Caki2 (cell line): ENCODE data around the gene FAM76B. TPM values are rescaled to one million over a fixed set of nuclear protein-coding genes. Genes with fewer than 3 reads are reported as not detected.
A peak's percentile ranks its signal among the peaks of the same experiment; 100 is the strongest.

Experiments used
- DNase-seq: peaks from one replicate; pipeline ENCODE4 v3.0.0-alpha.2; 2015; ENCODE audit warnings: low read depth
- in situ Hi-C: cut with HindIII; loops from 2 replicates; pipeline ENCODE4 v1.10.0; 2016; ENCODE audit warnings: low sequenced_read_pairs, low pct_unique_long_range_greater_than_20kb, mixed read lengths
- total RNA-seq: library from RNA; depleted of rRNA; stranded (reverse); fragments of >200 nt; shearing (Covaris generic); gene quantifications from 2 replicates; pipeline ENCODE4 v1.2.3, GENCODE V29; 2014; ENCODE audit warnings: low replicate concordance

Gene FAM76B
- total RNA-seq, 1 experiment from 2014 or later = 8.9 TPM

DNA sequence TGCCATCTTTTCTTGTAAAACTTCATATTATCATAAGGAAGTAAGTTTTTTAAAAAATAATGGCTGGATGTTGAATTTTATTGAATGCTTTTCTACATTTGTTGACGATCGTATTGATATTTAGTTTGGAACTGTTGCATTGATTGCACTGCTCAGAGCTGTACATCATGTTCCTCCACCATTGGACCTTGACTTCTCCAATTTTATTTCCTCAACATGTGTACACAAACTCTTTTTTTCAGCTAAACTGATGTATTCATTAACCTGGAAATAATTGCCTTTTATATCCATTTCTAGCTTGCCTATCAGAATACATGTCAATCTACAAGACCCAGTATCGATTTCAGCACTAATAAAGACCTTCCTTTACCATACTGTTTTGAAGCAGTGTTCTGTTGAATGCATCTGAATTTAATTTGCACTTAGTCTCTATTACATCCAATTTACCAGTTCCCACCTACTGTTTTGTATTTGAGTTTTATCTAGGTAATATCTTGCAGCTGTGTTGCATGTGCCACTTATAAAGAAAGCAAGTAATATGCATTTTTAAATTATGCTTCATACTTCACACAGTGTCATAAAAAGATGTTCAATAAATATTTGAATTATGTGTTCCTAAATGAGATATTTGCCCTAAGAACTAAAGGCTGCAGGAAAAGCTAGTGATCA, 6.2 kb upstream of the FAM76B start:
- in situ Hi-C loops = no loop called here
- no peak for DNase-seq

DNA sequence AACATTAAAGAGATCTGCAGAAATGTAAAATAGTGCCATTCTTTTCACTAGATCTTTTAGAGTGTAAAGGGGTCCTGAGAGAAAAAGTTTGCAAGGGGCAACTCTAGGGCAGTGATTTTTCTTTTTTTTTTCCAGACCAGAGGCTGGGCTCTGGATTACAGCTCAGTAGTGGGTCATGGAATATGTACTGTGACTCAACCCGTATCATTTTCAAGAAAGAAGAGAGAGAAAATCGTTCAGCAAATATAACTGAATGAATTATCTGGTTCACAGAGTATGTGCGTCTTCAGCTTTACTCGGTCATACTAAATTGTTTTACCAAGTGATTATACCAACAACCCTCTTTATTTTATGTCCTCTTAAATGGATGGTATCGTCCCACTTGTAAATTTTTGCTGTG, 4.5 kb upstream of the FAM76B start:
- in situ Hi-C loops = no loop called here

DNA sequence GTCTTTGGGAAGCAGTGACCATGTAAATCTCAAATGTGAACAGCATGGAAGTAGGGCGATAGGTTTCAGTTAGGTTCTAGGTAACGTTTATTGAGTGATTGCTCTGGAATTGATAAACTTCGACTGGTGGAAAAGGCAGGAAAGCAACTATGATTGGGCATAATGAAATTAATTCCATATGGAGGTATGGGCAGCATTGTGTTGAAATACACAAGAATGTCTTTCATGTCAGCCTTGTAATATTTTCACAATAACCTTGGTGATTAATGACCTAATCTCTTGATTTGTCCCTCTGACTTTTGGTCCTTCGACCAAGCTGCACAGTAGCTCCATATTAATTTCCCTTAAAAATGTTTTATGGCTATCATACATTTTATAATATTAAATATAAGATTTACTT, 3.5 kb upstream of the FAM76B start:
- DNase-seq = no peak
- in situ Hi-C loops = no loop called here

More for the DNA sequence above, 4.5 kb upstream of the FAM76B start:
- no peak for DNase-seq

DNA sequence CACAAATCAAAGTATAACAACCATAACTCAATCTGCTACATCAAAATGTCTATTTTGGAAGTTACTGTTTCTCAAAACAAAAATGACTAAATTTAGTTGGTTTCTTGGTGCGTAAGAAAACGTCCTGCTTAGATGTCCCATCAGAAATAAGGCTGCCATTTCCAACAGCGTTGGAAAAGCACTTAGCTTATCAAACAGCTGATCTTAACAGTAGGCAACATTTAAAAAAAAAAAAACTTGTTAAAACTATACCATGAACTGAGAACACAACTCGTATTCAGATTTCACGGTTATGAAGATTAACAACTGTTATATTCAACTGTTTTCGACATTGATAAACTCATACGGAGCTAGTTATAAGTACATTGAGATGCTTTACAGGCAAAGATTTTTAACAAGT, 3.1 kb upstream of the FAM76B start:
- in situ Hi-C loops = no loop called here
- no peak for DNase-seq

DNA sequence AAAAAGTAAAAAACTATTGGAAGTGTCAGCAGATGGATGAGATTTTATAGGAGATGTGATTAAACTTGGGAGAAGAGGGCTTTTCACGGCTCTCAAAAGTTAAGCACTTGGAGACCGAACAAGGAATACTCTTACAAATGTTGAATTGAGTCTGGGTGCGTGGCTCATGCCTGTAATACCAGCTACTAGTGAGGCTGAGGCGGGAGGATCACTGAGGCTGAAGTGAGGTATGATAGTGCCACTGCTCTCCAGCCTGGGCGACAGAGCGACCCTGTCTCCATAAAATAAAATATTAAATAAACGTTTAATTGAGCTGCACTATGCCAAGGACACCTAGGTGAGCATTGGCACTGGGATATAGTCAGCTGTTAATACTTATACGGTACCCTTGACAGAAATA, 2.6 kb upstream of the FAM76B start:
- in situ Hi-C loops = no loop called here
- no peak for DNase-seq

DNA sequence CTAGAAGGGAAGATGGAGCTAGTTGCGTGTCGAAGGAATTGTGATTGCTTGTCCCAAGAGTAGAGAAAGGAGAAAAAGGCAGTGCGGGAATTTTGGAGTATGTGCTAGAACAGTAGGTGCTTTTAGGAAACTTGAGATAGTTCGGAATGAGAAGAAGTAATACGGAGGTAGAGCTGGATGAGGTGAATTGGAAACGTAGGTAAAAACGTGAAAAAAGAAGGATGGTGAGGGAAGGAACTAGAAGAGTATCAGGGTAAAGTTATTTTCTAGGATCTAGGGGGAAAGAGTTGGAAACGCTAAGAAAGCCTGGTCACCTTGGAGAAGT, 2.1 kb upstream of the FAM76B start:
- no peak for DNase-seq
- in situ Hi-C loops = no loop called here

DNA sequence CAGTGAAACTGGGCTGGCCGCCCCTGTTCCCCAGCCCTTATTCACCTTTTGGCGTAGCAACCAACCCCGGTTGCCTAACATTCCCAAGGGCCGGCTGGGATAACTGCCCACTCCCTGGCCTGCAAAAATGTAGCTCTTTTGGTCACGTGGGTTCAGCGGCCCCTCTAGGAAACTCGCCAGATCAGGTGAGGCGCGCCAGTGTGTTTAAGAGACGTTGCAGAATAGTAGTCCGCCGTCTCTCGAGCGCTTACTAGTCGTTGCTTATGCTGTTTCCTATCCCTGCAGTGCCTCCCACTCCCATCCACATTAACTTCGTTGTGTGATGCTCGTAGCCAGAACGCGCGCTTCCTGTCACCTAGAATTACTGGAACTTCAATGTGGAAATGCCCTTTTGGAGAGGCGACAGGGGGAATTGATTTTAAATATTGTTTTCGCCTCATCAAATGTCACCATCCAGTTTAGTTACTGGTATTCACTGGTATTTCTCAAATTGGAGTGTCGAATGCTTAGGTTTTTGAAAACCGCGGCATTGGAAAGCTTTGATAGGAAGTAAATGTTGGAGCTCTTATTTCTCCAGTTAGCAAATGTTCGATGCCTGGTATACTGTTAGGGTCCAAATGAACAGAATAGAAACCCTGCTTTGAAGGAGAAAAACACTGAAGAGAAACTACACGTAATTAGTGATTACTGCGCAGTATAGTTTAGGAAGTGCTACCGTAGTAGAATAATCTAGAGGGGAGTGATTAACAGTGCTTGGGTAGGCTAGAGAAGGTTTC, 1.5 kb upstream of the FAM76B start:
- DNase-seq = peak; percentile 53
- in situ Hi-C loops = no loop called here

DNA sequence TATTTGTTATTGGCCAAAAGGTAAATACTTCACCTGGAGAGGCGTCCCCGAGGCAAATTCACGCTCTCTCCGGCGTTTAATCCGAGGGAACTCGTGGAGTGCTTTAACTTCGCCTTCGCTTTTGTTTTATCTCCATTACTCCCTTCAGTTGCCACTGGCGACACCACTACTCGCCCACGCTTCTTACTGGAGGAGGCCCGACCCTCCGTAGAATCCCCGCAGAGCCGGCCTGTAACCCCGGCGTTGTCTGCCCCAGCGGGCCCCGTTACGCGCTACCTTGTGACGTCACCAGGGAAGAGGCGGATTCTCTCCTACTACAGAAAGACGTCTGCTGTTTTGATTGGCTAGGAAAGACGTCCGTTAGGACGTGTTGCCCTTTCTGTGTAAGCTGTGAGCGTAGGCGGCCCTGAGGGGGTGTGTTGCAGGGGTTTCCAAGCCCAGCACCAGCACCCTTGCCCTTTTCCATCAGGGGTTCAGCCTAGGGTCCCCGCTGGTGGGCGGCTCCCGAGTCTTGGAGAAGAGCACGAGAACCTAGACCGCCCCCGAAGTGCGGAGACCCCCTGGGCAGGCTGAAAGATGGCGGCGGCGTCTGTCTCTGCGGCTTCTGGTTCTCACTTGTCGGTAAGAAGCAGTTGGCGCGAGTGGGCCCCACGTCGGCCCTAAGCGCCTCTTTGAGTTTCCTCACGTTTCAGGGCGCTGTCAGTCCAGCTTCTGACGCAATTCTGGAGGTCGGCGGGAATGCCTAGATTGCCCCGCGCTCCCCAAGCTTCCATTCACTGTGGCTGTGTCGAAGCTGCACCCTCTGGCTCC, 746 bp upstream of the FAM76B start, which contains the start of gene CEP57:
TSS of gene CEP57 (plus strand) at position 376 of the 810 bp plus-strand sequence. CDS start at position 577, 201 bp downstream.
- peak; percentile 94 for DNase-seq
- in situ Hi-C loops = no loop called here

DNA sequence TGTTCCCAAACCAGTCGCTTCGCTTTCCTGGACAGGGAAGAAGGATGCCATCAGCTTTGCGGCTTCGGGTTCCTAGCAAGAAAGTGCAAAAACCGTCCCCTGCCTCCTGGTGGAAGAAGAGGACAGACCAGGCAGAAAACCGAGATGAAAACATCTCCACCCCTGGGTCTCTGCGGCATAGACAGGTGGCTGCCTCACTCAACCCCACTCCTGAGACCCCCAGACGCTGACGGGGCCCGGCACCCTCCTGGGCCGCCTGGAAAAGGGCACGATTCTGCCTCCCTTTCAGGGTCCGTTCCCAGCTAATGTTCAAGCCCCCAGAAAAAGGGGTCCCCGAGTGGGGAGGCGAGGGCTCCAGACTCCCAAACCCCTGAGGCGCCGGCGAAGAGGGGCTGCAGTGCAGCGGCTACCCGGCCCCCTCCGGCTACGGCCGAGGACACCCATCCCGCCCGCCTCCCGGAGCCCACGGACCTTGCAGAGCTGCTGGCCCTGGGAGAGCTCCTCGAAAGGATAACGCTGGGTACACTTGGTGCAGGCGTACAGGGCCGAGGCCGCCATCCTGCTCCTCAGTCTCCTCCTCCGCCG, 569 bp downstream of the FAM76B start:
- in situ Hi-C loops = no loop called here
- DNase-seq = peak; percentile 39

DNA sequence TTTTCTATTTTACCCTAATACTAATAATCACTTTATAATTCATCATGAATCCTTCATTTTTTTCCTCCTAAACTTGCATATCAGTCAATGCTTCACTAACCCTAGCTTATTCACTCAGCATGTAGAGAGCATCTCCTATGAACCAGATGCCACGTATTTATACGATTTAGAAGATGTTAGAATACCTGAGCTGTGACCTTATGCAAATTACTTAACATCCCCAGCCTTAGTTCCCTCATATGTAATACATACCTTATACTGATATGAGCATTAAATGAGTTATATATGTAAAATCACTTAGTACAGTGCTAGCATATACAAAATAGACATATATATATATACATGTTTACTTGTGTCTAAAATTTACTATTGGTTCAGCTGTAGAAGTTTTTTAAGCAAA, 9.0 kb downstream of the FAM76B start:
- in situ Hi-C loops = no loop called here

DNA sequence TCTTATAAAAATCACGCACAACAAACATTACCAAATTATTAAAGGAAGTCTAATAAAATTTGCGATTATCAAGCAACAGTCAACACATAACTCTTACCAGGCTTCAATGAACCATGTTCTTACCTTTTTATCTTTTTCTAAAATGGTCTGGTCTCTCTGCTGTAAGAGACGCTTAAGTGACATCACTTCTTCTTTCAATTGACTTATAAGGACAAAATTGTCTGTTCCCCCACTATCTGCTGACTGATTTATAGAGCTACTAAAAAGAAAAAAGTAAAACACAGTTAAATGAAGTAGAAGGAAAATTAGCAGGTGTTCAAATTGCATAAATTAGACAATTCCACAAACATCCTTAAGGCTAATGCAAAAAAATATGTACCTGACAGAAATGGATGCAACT, 10.9 kb downstream of the FAM76B start:
- no peak for DNase-seq
- in situ Hi-C loops = no loop called here

More for the DNA sequence above, 9.0 kb downstream of the FAM76B start:
- no peak for DNase-seq

DNA sequence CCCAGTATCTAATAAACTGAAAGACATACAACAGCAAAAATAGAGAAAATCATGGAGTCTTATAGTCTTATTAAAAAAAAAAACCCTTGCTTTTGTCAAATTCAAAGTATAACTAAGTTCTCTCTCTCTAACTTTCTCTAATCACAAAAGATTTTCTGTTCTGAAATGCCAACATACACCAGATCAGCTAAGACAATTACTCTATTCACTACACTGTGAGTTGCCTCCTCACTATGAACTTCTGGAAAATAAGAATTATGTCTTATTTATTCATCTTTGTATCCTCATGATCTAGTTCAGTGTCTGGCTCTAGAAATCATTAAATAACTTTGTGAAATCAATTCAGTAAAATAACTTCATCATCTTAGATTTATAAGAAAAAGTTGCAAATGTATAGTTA, 12.7 kb downstream of the FAM76B start:
- DNase-seq = no peak
- in situ Hi-C loops = no loop called here

DNA sequence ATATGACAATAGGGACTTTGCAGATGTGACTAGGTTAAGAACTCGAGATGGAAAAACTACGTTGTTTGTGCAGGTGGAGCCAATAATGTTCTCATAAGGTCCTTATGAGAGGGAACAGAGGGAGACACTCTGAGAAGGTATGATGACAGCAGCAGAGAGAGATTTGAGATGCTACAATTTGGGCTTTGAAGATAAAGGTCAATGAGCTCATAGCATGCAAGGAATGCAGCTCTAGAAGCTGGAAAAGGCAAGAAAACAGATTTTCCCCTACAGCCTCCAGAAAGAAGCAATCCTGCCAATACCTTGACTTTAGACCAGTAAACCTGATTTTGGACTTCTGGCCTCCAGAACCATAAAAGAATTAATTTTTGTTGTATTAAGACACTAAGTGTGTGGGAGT, 21.1 kb downstream of the FAM76B start:
- in situ Hi-C loops = no loop called here

DNA sequence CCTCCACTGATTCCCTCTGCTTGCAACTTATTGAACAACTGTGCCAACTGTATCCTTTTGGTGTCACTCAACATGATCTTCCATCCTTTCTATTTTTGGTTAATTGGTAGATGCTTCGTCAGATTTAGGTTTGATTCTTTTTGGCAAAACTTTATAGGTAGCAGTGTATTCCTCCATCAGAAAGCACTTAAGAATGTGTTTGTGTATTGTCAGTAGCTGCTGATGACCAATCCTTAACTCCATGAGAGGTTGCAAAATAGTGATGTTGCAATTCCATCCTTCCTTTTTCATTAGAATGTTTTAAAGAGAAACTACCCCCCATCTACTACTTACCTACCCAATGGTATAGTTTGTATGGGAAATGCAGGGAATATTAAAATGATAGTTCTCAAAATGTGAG, 22.1 kb downstream of the FAM76B start:
- no peak for DNase-seq
- in situ Hi-C loops = no loop called here

More for the DNA sequence above, 21.1 kb downstream of the FAM76B start:
- no peak for DNase-seq

DNA sequence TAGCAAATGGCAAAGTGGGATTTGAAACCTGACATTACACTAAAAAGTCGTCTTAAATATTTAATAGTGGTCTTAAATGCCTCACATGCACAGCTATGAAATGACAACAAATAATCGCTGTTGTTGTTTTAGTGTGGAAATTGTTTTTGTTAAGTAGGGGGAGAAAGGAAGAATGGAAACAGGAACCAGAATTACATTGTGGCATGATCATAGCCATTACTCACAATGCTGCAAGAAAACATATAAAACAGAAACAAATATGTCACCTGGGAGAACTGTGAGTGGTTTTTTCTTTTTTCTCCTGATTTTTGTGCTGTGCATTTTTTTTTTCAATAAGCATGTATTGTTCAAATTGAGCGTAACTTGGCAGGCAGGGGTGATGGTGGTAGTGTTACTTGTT, 22.9 kb downstream of the FAM76B start:
- in situ Hi-C loops = no loop called here
- DNase-seq = no peak

DNA sequence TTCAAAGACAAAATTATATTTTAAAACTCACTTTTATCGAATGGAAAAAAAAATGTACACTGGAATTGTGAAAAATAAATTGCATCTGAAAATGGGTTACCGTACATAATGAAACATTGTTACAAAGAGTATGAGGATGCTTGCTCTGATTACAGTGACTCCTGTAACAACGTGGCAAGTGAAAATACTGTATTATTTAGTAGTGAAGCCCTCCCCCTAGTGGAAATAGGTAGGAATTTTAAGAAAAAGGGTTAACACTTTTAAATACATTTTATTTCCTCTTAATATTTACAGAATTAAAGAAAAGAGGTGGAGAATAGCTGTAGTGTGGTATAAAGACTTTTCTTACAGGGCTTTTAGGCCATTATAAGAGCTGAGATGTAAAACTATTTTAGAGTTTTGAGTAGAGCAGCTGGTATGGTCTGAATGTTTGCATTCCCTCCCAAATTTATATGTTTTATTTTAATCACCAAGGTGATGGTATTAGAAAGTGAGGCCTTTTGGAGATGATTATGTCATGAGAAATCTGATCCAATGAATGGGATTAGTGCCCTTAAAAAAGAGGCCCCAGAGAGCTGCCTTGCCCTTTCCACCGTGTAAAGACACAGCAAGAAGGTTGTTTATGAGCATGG, 25.2 kb downstream of the FAM76B start:
- peak; percentile 20 for DNase-seq
- in situ Hi-C loops = no loop called here

DNA sequence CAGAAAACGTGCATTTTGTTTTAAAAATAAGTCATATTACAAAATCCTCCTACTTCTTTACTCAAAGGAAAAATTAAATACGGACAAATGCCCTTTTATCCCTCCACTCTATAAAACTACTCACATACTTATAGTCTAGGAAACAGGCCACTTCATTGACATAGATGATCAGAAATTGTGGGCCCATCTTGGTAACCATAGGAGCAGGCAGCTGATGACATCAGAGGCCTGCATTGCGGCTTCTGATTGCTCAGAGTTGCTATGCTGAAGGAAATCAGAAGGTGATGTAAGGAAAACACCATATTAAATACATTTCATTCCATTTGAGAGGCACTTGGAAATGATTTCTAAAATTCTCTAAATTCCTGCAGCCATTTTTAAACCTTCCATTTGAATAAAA, 27.0 kb downstream of the FAM76B start:
- DNase-seq = no peak
- in situ Hi-C loops = no loop called here

DNA sequence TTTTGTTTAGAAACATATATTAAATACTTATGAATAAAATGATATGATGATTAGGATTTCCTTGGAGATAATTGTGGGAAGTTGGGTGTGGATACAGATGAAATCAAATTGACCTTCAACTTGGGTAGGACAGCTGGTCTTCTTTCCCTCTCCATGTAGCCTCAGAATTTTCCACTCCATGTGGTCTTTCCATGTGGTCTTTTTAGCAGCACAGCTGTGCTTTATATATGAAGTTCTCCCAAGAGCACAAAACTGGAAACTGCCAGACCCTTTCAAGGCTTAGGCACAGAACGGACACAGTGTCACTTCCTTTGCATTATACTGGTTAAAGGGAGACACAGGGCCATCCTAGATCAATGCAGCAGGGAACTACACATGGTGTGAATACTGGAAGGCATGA, 28.6 kb downstream of the FAM76B start:
- no peak for DNase-seq
- in situ Hi-C loops = no loop called here
